Ovary (tissue), 3 donors: ENCODE data around the gene LCE3A.

ENCODE experiments used
- EP300 ChIP-seq: sonication (generic); formaldehyde crosslinking; IDR thresholded peaks from one replicate; pipeline ENCODE4 v1.6.1; 2017; ENCODE audit warnings: antibody characterized with exemption
- POLR2A ChIP-seq: fragments of 450-650 bp; IDR thresholded peaks from one replicate; pipeline ENCODE4 v1.6.1; 2017; ENCODE audit warnings: antibody characterized with exemption, mild to moderate bottlenecking, moderate library complexity
- TF ChIP-seq, protein P1 (sequence below), 3 donors: fragments of 450-650 bp in 2 of 3; fragments of 200-600 bp in 1 of 3; IDR thresholded peaks; one replicate each; pipeline versions ENCODE4 v1.5.1 to v1.8.0; 2016 to 2022; ENCODE audit warnings: antibody characterized with exemption in 3 of 3, mild to moderate bottlenecking in 1 of 3
- donor health status: DM: no; HTN: no; CAD: no.

- TF ChIP-seq, protein P1, sequence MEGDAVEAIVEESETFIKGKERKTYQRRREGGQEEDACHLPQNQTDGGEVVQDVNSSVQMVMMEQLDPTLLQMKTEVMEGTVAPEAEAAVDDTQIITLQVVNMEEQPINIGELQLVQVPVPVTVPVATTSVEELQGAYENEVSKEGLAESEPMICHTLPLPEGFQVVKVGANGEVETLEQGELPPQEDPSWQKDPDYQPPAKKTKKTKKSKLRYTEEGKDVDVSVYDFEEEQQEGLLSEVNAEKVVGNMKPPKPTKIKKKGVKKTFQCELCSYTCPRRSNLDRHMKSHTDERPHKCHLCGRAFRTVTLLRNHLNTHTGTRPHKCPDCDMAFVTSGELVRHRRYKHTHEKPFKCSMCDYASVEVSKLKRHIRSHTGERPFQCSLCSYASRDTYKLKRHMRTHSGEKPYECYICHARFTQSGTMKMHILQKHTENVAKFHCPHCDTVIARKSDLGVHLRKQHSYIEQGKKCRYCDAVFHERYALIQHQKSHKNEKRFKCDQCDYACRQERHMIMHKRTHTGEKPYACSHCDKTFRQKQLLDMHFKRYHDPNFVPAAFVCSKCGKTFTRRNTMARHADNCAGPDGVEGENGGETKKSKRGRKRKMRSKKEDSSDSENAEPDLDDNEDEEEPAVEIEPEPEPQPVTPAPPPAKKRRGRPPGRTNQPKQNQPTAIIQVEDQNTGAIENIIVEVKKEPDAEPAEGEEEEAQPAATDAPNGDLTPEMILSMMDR (IDR thresholded peaks at IDR 0.05), result no peak
- TF ChIP-seq POLR2A, result no peak
- no peak for TF ChIP-seq EP300
Measured at GRCh38 chr1:152580433-152580832, 42.5 kb downstream of the LCE3A start, which contains the start of gene LCE3D.
